Panc1 (cell line): Measurements from ENCODE around the gene SCAF11. TPM values are rescaled to one million over a fixed set of nuclear protein-coding genes. Genes with fewer than 3 reads are reported as not detected.

Source experiments
- ATAC-seq: fragments of 200-7000 bp; cut with Tn5 transposase; 2 replicates; pipeline ENCODE4 v1.9.1; 2020; ENCODE audit warnings: mild to moderate bottlenecking, moderate library complexity
- BruUV-seq: library from RNA; stranded (reverse); fragments of 400-500 nt; replicated peaks from 2 replicates; lab custom pipeline; 2021; lab: Mats Ljungman, UMichigan
- CTCF ChIA-PET: fragments of 300-600 bp; sonication (Branson Sonifier 250); formaldehyde crosslinking; loops from one replicate; lab custom pipeline; 2022; ENCODE audit warnings: antibody characterized with exemption; lab: Charles Lee
- POLR2A ChIA-PET: fragments of 300-600 bp; sonication (Branson Sonifier 250); formaldehyde crosslinking; loops from one replicate; lab custom pipeline; 2022; ENCODE audit warnings: antibody characterized with exemption; lab: Charles Lee
- DNase-seq: peaks from one replicate; pipeline ENCODE4 v3.0.0-alpha.2; 2010; ENCODE audit warnings: low read depth, low spot score
- H3K27ac ChIP-seq: 2 replicates; pipeline ENCODE4 v1.5.1; 2011; ENCODE audit warnings: mild to moderate bottlenecking, low read length, inconsistent platforms
- H3K27me3 ChIP-seq: fragments of 200-500 bp; sonication (Bioruptor generic); 2 replicates; pipeline ENCODE4 v1.6.0; 2014; ENCODE audit warnings: low read length, inconsistent platforms; ENCODE audit not compliant: control insufficient read depth, insufficient read depth
- H3K36me3 ChIP-seq: fragments of 200-500 bp; sonication (Bioruptor generic); 2 replicates; pipeline ENCODE4 v1.5.1; 2014; ENCODE audit warnings: inconsistent platforms, mild to moderate bottlenecking, low read length, moderate library complexity; ENCODE audit not compliant: control insufficient read depth, insufficient read depth
- H3K4me1 ChIP-seq: 2 replicates; pipeline ENCODE4 v1.5.1; 2011; ENCODE audit warnings: inconsistent platforms, mild to moderate bottlenecking, low read length, moderate library complexity; ENCODE audit not compliant: control insufficient read depth, insufficient read depth
- H3K4me3 ChIP-seq, 2 experiments: 2 replicates each; pipeline ENCODE4 v1.5.1; 2011 to 2012; ENCODE audit warnings: low read depth in 2 of 2, low read length in 2 of 2, mild to moderate bottlenecking in 2 of 2, inconsistent platforms in 1 of 2, moderate library complexity in 1 of 2
- H3K9me3 ChIP-seq: fragments of 200-500 bp; sonication (Bioruptor generic); 2 replicates; pipeline ENCODE4 v1.5.1; 2014; ENCODE audit warnings: low read depth, mild to moderate bottlenecking, inconsistent platforms, low read length, moderate library complexity; ENCODE audit not compliant: control insufficient read depth, insufficient read depth
- POLR2AphosphoS5 ChIP-seq: IDR thresholded peaks from 2 replicates; pipeline ENCODE4 v1.6.1; 2012; ENCODE audit warnings: mild to moderate bottlenecking, low read depth, low read length, moderate library complexity
- SIN3A ChIP-seq: IDR thresholded peaks from 2 replicates; pipeline ENCODE4 v1.6.1; 2012; ENCODE audit warnings: low read depth, mild to moderate bottlenecking, low read length, moderate library complexity, borderline replicate concordance; ENCODE audit not compliant: insufficient read depth
- TCF7L2 ChIP-seq: IDR thresholded peaks from 2 replicates; pipeline ENCODE4 v1.6.1; 2011; ENCODE audit warnings: mild to moderate bottlenecking, low read depth, low read length, inconsistent platforms
- in situ Hi-C: cut with HindIII; loops from 2 replicates; pipeline ENCODE4 v1.10.0; 2016; ENCODE audit warnings: low sequenced_read_pairs, low pct_unique_long_range_greater_than_20kb
- intact Hi-C: fragments of 100-400 bp; cut with micrococcal nuclease; formaldehyde crosslinking; loops from one replicate; pipeline ENCODE4 v1.10.0; 2022; ENCODE audit not compliant: unreplicated experiment
- total RNA-seq: library from RNA; stranded (reverse); gene quantifications from one replicate; pipeline ENCODE4 v1.2.1, GENCODE V29; 2021; ENCODE audit not compliant: unreplicated experiment
- TF ChIP-seq, protein P1 (sequence below), 2 experiments: IDR thresholded peaks; 2 replicates each; pipeline ENCODE4 v1.6.1; 2011 to 2012; ENCODE audit warnings: low read depth in 2 of 2, control low read depth in 1 of 2, low read length in 1 of 2, mild to moderate bottlenecking in 1 of 2, moderate library complexity in 1 of 2; ENCODE audit not compliant: insufficient read depth in 1 of 2
- TF ChIP-seq, protein P2 (sequence below): fragments of 450-650 bp; IDR thresholded peaks from 2 replicates; pipeline ENCODE4 v1.5.1; 2017; ENCODE audit warnings: mild to moderate bottlenecking

Gene SCAF11
- total RNA-seq, 1 experiment from 2014 or later = 98.3 TPM

- no peaks in the 10 kb centered on the region for H3K27me3 ChIP-seq
- no peak overlapping the region for H3K4me3 ChIP-seq
- BruUV-seq = no TSS peak
- no peaks in the 10 kb centered on the region for H3K9me3 ChIP-seq
- intact Hi-C loops (no loop called here), in situ Hi-C loops (no loop called here)
- ChIA-PET POLR2A (no interaction called here), CTCF (no interaction called here)
- ATAC-seq (no peak), DNase-seq (no peak)
- TF ChIP-seq POLR2AphosphoS5 = no peak
- no peak for TF ChIP-seq TCF7L2
- TF ChIP-seq SIN3A = no peak
- TF ChIP-seq, protein P1, sequence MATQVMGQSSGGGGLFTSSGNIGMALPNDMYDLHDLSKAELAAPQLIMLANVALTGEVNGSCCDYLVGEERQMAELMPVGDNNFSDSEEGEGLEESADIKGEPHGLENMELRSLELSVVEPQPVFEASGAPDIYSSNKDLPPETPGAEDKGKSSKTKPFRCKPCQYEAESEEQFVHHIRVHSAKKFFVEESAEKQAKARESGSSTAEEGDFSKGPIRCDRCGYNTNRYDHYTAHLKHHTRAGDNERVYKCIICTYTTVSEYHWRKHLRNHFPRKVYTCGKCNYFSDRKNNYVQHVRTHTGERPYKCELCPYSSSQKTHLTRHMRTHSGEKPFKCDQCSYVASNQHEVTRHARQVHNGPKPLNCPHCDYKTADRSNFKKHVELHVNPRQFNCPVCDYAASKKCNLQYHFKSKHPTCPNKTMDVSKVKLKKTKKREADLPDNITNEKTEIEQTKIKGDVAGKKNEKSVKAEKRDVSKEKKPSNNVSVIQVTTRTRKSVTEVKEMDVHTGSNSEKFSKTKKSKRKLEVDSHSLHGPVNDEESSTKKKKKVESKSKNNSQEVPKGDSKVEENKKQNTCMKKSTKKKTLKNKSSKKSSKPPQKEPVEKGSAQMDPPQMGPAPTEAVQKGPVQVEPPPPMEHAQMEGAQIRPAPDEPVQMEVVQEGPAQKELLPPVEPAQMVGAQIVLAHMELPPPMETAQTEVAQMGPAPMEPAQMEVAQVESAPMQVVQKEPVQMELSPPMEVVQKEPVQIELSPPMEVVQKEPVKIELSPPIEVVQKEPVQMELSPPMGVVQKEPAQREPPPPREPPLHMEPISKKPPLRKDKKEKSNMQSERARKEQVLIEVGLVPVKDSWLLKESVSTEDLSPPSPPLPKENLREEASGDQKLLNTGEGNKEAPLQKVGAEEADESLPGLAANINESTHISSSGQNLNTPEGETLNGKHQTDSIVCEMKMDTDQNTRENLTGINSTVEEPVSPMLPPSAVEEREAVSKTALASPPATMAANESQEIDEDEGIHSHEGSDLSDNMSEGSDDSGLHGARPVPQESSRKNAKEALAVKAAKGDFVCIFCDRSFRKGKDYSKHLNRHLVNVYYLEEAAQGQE (IDR thresholded peaks at IDR 0.05; ENCODE audit: insufficient read depth in 1 of 2, low read depth in 2 of 2, low read length in 1 of 2) = no peak
- TF ChIP-seq, protein P2, sequence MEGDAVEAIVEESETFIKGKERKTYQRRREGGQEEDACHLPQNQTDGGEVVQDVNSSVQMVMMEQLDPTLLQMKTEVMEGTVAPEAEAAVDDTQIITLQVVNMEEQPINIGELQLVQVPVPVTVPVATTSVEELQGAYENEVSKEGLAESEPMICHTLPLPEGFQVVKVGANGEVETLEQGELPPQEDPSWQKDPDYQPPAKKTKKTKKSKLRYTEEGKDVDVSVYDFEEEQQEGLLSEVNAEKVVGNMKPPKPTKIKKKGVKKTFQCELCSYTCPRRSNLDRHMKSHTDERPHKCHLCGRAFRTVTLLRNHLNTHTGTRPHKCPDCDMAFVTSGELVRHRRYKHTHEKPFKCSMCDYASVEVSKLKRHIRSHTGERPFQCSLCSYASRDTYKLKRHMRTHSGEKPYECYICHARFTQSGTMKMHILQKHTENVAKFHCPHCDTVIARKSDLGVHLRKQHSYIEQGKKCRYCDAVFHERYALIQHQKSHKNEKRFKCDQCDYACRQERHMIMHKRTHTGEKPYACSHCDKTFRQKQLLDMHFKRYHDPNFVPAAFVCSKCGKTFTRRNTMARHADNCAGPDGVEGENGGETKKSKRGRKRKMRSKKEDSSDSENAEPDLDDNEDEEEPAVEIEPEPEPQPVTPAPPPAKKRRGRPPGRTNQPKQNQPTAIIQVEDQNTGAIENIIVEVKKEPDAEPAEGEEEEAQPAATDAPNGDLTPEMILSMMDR = no peak
- no peak overlapping the region for H3K27ac ChIP-seq
- H3K4me1 ChIP-seq = no peaks in the 10 kb centered on the region
- peaks cover 9% of the 10 kb centered on the region; the same call in 1 of the 2 replicates for H3K36me3 ChIP-seq
Observed at GRCh38 chr12:45907955-45908354, 82.4 kb downstream of the SCAF11 start.

DNA sequence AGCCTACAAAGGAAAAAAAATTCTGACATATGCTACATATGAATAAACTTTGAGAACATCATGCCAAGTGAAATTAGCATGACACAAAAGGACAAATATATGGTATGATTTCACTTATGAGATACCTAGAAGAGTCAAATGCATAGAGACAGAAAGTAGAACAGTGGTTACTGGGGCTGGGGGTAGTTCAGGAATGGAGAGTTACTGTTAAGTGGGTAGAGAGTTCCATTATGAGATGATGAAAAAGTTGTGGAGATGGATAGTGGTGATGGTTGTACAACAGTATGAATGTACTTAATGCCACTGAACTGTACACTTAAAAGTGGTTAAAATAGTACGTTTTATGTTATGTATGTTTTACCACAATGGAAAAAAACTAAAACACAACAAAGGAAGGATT is 92.3 kb downstream of the SCAF11 start:
- H3K4me1 ChIP-seq = no peaks in the 10 kb centered on the region

More for the DNA sequence above, 92.3 kb downstream of the SCAF11 start:
- BruUV-seq = no TSS peak
- Histone ChIP-seq H3K27me3 (no peaks in the 10 kb centered on the region), H3K27ac (no peak overlapping the region), H3K9me3 (no peaks in the 10 kb centered on the region), H3K4me3 (no peak overlapping the region), H3K36me3 (peaks cover 26% of the 10 kb centered on the region)
- ChIA-PET CTCF (no interaction called here), POLR2A (no interaction called here)
- no peak for ATAC-seq
- in situ Hi-C loops (no loop called here), intact Hi-C loops (no loop called here)
- TF ChIP-seq POLR2AphosphoS5 = no peak
- TF ChIP-seq, protein P1 (IDR thresholded peaks at IDR 0.05; ENCODE audit: insufficient read depth in 1 of 2, low read depth in 2 of 2, low read length in 1 of 2) = no peak
- TF ChIP-seq SIN3A = no peak
- TF ChIP-seq, protein P2 = no peak
- TF ChIP-seq TCF7L2 = no peak
- DNase-seq = no peak
